H1 (cell line): ENCODE data around the gene PTPRD. TPM values are rescaled to one million over a fixed set of nuclear protein-coding genes. Genes with fewer than 3 reads are reported as not detected.

Experiments
- HDAC2 ChIP-seq, 2 experiments: fragments of 300-600 bp in 1 of 2; sonication (generic) in 1 of 2; IDR thresholded peaks; 2 replicates each; pipeline ENCODE4 v1.6.1; 2011 to 2012; ENCODE audit warnings: low read depth in 2 of 2, low read length in 2 of 2, mild to moderate bottlenecking in 2 of 2, moderate library complexity in 2 of 2, borderline replicate concordance in 1 of 2, inconsistent platforms in 1 of 2
- SIRT6 ChIP-seq: IDR thresholded peaks from one replicate; pipeline ENCODE4 v1.7.1; 2012; ENCODE audit warnings: low read length, inconsistent platforms
- polyA plus RNA-seq, 7 experiments: library from polyadenylated mRNA; depleted of rRNA in 3 of 7; stranded (reverse) in 5 of 7; unstranded in 2 of 7; fragments of >200 nt in 5 of 7; fragments of 200-250 nt in 2 of 7; gene quantifications; 1 replicate in 5 of 7; 2 replicates in 1 of 7; 4 replicates in 1 of 7; pipeline versions ENCODE4 v1.2.1 to v1.2.3, GENCODE V29; 2011 to 2013; ENCODE audit warnings: missing spikeins in 2 of 7, mixed read lengths in 2 of 7
- total RNA-seq: library from RNA; stranded (reverse); fragmentation: NEBNext Ultra II Directional; extraction: Animal tissue kit (Norgen Biotek cat#: 25700); gene quantifications from 2 replicates; pipeline ENCODE4 v1.2.1, GENCODE V29; 2021

PTPRD gene
- total and polyA plus RNA-seq, 2 of the 8 experiments (the other 6 are each of a cell fraction or from before 2014, with no cell fraction given) = 17.2 to 77.0 TPM

GRCh38 chr9:9174358-9174757, 1438.4 kb downstream of the PTPRD start (continued):
- no peak for TF ChIP-seq HDAC2 (IDR thresholded peaks at IDR 0.05; ENCODE audit: borderline replicate concordance in 1 of 2, low read depth in 2 of 2, low read length in 2 of 2)
- TF ChIP-seq SIRT6 = no peak
